ENCODE results near the gene IL27RA. TPM values are rescaled to one million over a fixed set of nuclear protein-coding genes. Genes with fewer than 3 reads are reported as not detected.

Gene IL27RA
- total RNA-seq (2022), result 1.7 and 2.7 TPM in 2 replicates
- percentile 14 among the genes with signal in this experiment for Bru-seq, nascent RNA
- BruChase-seq, experiment 1, labeled RNA remaining after a 6-hour chase, result percentile 28 among the genes with signal in this experiment
- BruChase-seq, experiment 2, labeled RNA remaining after a 2-hour chase, result percentile 18 among the genes with signal in this experiment
- long read RNA-seq, transcript IL27RA-201 (14 exons, 2,962 nt), result major isoform, 6 of 6 reads
- long read RNA-seq, partial matches to known transcripts, result 0 of 6 reads
- long read RNA-seq, other reads (novel, unspliced or antisense), result 0 of 6 reads

DNA sequence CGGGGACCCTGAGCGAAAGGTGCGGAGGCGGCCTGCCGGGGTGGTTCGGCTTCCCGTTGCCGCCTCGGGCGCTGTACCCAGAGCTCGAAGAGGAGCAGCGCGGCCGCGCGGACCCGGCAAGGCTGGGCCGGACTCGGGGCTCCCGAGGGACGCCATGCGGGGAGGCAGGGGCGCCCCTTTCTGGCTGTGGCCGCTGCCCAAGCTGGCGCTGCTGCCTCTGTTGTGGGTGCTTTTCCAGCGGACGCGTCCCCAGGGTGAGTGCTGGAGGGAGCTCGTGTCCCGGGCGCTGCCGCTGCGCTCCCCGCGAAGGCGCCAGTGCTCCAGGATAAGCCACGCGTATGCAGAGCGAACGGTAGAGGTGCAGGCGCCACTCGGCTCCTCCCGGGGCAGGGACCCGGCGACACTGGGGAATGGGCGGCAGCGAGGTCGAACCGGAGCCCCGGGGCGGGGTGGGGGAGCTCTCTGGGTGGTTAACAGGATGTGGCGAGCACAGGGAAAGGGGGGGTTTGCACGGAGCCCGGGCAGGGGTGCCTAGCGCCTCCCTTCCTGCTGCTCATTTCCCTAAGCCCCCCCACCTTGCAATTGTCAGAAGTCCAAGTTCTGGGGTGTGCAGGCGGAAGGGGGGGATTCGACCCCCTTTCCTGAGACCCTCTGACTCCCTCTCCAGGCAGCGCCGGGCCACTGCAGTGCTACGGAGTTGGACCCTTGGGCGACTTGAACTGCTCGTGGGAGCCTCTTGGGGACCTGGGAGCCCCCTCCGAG lies at the start of gene IL27RA:
TSS of gene IL27RA (plus strand) at position 44 of the 762 bp plus-strand sequence. CDS start at position 155, 111 bp downstream.
- DNase-seq (ENCODE audit: unreplicated experiment), result peak; percentile 60
- no peaks in the 10 kb centered on the region for H3K27me3 Mint-ChIP-seq (ENCODE audit: insufficient read depth, unreplicated experiment)
- BruUV-seq (replicated peaks), result no TSS peak
- no peaks in the 10 kb centered on the region for H3K9me3 Mint-ChIP-seq (ENCODE audit: unreplicated experiment)
- TF ChIP-seq CTCF (IDR thresholded peaks at IDR 0.05; ENCODE audit: unreplicated experiment), result peak; percentile 50
- peaks cover 12% of the 10 kb centered on the region for H3K4me1 Mint-ChIP-seq (ENCODE audit: insufficient read depth, unreplicated experiment)
- ChIA-PET POLR2A (interaction anchor here (0.6 to 1.4 kb wide), 6 partner anchors 11 to 105 kb away, joined by 3 to 5 read pairs (median 3); partner anchors contain the start of gene RFX1), CTCF (interaction anchor here (0.6 to 1.7 kb wide), 10 partner anchors 9 to 151 kb away, joined by 3 to 9 read pairs (median 3); a partner anchor contains a TSS)
- no peaks in the 10 kb centered on the region for H3K36me3 Mint-ChIP-seq (ENCODE audit: insufficient read depth, unreplicated experiment)
- intact Hi-C loops (cut with micrococcal nuclease), result no loop called here
- peak within 1 kb of the TSS; percentile 19 for H3K27ac Mint-ChIP-seq (ENCODE audit: low read depth, unreplicated experiment)
- H3K4me3 Mint-ChIP-seq (ENCODE audit: unreplicated experiment), result peak within 1 kb of the TSS; percentile 81

DNA sequence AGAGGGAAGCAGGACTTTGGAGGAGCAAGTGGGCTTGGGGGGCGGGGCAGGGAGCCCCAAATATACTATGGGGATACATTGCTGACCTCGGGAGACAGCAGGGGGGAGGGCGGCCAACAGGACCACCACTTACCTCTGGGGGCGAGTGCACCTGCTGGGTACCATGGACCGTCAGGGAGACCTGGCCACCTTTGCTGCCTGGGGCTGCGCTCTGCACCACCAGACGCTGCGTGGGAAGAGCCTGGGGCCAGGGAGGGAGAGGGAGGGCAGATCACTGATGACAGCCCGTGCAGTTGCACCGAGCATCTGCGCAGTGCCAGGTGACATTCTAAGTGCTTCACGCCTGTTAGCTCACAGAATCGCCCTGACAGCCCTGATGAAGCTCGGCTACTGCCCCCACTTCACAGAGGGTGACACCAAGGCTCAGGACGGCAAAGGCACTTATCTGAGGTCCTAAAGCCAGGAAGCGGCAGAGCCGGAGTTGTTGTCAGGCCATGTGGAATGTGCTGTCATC lies 49.5 kb upstream of the IL27RA start:
- Mint-ChIP-seq H3K36me3 (ENCODE audit: insufficient read depth, unreplicated experiment) (peaks cover 11% of the 10 kb centered on the region), H3K4me3 (ENCODE audit: unreplicated experiment) (no peak overlapping the region), H3K9me3 (ENCODE audit: unreplicated experiment) (no peaks in the 10 kb centered on the region), H3K27ac (ENCODE audit: low read depth, unreplicated experiment) (no peak overlapping the region), H3K27me3 (ENCODE audit: insufficient read depth, unreplicated experiment) (no peaks in the 10 kb centered on the region), H3K4me1 (ENCODE audit: insufficient read depth, unreplicated experiment) (no peaks in the 10 kb centered on the region)
- ChIA-PET POLR2A (no interaction called here), CTCF (no interaction called here)
- TF ChIP-seq CTCF (IDR thresholded peaks at IDR 0.05; ENCODE audit: unreplicated experiment), result no peak
- intact Hi-C loops (cut with micrococcal nuclease), result no loop called here
- BruUV-seq (replicated peaks), result no TSS peak
- DNase-seq (ENCODE audit: unreplicated experiment), result no peak

DNA sequence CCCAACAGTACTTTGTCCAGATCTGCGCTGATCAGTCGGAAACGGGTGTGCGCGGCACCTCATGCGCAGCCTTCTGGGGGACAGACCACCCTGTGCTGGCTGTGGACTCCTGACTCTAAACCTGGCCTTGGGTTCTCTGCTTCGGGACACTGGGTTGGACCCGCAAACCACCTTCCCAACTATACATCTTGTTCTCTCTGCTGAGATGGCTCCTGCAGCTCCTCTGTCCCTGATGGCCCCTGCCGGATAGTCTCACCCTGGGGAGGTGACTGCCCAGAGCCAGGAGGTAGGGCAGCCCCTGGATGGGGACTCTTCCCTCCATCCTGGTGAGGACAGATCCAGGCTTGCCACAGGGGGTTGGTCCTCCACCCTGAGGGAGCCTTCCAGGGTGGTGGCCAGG lies 48.8 kb upstream of the IL27RA start:
- TF ChIP-seq CTCF (IDR thresholded peaks at IDR 0.05; ENCODE audit: unreplicated experiment), result no peak
- Mint-ChIP-seq H3K4me1 (ENCODE audit: insufficient read depth, unreplicated experiment) (no peaks in the 10 kb centered on the region), H3K9me3 (ENCODE audit: unreplicated experiment) (no peaks in the 10 kb centered on the region), H3K27me3 (ENCODE audit: insufficient read depth, unreplicated experiment) (no peaks in the 10 kb centered on the region), H3K27ac (ENCODE audit: low read depth, unreplicated experiment) (no peak overlapping the region), H3K4me3 (ENCODE audit: unreplicated experiment) (no peak overlapping the region), H3K36me3 (ENCODE audit: insufficient read depth, unreplicated experiment) (peaks cover 9% of the 10 kb centered on the region)
- CTCF ChIA-PET, result no interaction called here
- no peak for DNase-seq (ENCODE audit: unreplicated experiment)
- POLR2A ChIA-PET, result no interaction called here
- intact Hi-C loops (cut with micrococcal nuclease), result no loop called here
- BruUV-seq (replicated peaks), result no TSS peak

- no peaks in the 10 kb centered on the region for H3K4me1 Mint-ChIP-seq (ENCODE audit: insufficient read depth, unreplicated experiment)
- CTCF ChIA-PET, result no interaction called here
- BruUV-seq (replicated peaks), result no TSS peak
- H3K36me3 Mint-ChIP-seq (ENCODE audit: insufficient read depth, unreplicated experiment), result peaks cover 11% of the 10 kb centered on the region
- POLR2A ChIA-PET, result no interaction called here
- TF ChIP-seq CTCF (IDR thresholded peaks at IDR 0.05; ENCODE audit: unreplicated experiment), result no peak
- no peaks in the 10 kb centered on the region for H3K27me3 Mint-ChIP-seq (ENCODE audit: insufficient read depth, unreplicated experiment)
- DNase-seq (ENCODE audit: unreplicated experiment), result no peak
- intact Hi-C loops (cut with micrococcal nuclease), result no loop called here
- no peak overlapping the region for H3K4me3 Mint-ChIP-seq (ENCODE audit: unreplicated experiment)
- H3K9me3 Mint-ChIP-seq (ENCODE audit: unreplicated experiment), result no peaks in the 10 kb centered on the region
- no peak overlapping the region for H3K27ac Mint-ChIP-seq (ENCODE audit: low read depth, unreplicated experiment)
Measured at GRCh38 chr19:13983213-13983889, 48.2 kb upstream of the IL27RA start.
